GM12874 (cell line): ENCODE data around the gene FBXO4.

Experiments
- CTCF ChIP-seq: IDR thresholded peaks from 2 replicates; pipeline ENCODE4 v1.5.1; 2011; ENCODE audit warnings: low read depth, mild to moderate bottlenecking, control low read depth, low read length, moderate library complexity; ENCODE audit not compliant: insufficient read depth

Gene FBXO4

GRCh38 chr5:41955432-41956024 is 30.4 kb downstream of the FBXO4 start:
- TF ChIP-seq CTCF: no peak

GRCh38 chr5:41956943-41957342 is 31.9 kb downstream of the FBXO4 start:
- no peak for TF ChIP-seq CTCF

GRCh38 chr5:41960481-41960880 is 35.4 kb downstream of the FBXO4 start:
- TF ChIP-seq CTCF: no peak

GRCh38 chr5:41961736-41962135 is 36.7 kb downstream of the FBXO4 start:
- no peak for TF ChIP-seq CTCF

GRCh38 chr5:41962491-41962890 is 37.4 kb downstream of the FBXO4 start:
- no peak for TF ChIP-seq CTCF

GRCh38 chr5:41966401-41967105 is 41.5 kb downstream of the FBXO4 start:
- no peak for TF ChIP-seq CTCF

GRCh38 chr5:41967401-41967800 is 42.3 kb downstream of the FBXO4 start:
- no peak for TF ChIP-seq CTCF
